Activated naive CD4-positive, alpha-beta T cell treated with anti-CD3 and anti-CD28 coated beads, Interleukin-2, amount 10 ng/mL, durations not matched to agents 7 days and 5 days (primary cell): ENCODE results near the gene BCDIN3D.
A peak's percentile ranks its signal among the peaks of the same experiment; 100 is the strongest.

Experiments used
- CTCF ChIA-PET: fragments of 350-600 bp; sonication (Branson Sonifier 250); formaldehyde crosslinking; loops from one replicate; lab custom pipeline; 2021; ENCODE audit warnings: antibody characterized with exemption; lab: Charles Lee
- DNase-seq: peaks from one replicate; pipeline ENCODE4 v3.0.0-alpha.2; 2020
- H3K27ac Mint-ChIP-seq: one replicate; pipeline ENCODE4 v1.8.0; 2021; ENCODE audit warnings: mild to moderate bottlenecking, moderate library complexity, mixed read lengths
- H3K27me3 Mint-ChIP-seq: one replicate; pipeline ENCODE4 v1.8.0; 2021; ENCODE audit warnings: mild to moderate bottlenecking, mixed read lengths
- H3K36me3 Mint-ChIP-seq: one replicate; pipeline ENCODE4 v1.8.0; 2021; ENCODE audit warnings: mixed read lengths
- H3K4me1 Mint-ChIP-seq: one replicate; pipeline ENCODE4 v1.8.0; 2021; ENCODE audit warnings: mixed read lengths
- H3K4me3 Mint-ChIP-seq: one replicate; pipeline ENCODE4 v1.8.0; 2021; ENCODE audit warnings: mild to moderate bottlenecking, moderate library complexity, mixed read lengths
- H3K9me3 Mint-ChIP-seq: one replicate; pipeline ENCODE4 v1.8.0; 2021; ENCODE audit warnings: mixed read lengths

Gene BCDIN3D

GRCh38 chr12:49827051-49827400 lies 15.9 kb downstream of the BCDIN3D start:
- Mint-ChIP-seq H3K36me3 (peaks cover 3% of the 10 kb centered on the region), H3K27ac (peak overlapping the region; percentile 33), H3K4me1 (peaks cover 25% of the 10 kb centered on the region), H3K9me3 (no peaks in the 10 kb centered on the region), H3K27me3 (peaks cover 25% of the 10 kb centered on the region), H3K4me3 (peak overlapping the region; percentile 96)
- CTCF ChIA-PET: interaction anchor here (0.8 to 1.4 kb wide), 3 partner anchors 13 to 190 kb away, joined by 3 to 5 read pairs (median 4); no protein-coding TSS in a partner anchor
- DNase-seq: no peak

GRCh38 chr12:49825971-49826421 lies 16.9 kb downstream of the BCDIN3D start:
- no peak for DNase-seq
- H3K9me3 Mint-ChIP-seq: no peaks in the 10 kb centered on the region
- H3K4me1 Mint-ChIP-seq: peaks cover 34% of the 10 kb centered on the region
- peaks cover 3% of the 10 kb centered on the region for H3K36me3 Mint-ChIP-seq
- CTCF ChIA-PET: no interaction called here
- no peak overlapping the region for H3K27ac Mint-ChIP-seq
- no peak overlapping the region for H3K4me3 Mint-ChIP-seq
- H3K27me3 Mint-ChIP-seq: peaks cover 25% of the 10 kb centered on the region

- no peak for DNase-seq
- Mint-ChIP-seq H3K9me3 (no peaks in the 10 kb centered on the region), H3K27ac (no peak overlapping the region), H3K27me3 (peaks cover 22% of the 10 kb centered on the region), H3K4me3 (no peak overlapping the region), H3K4me1 (peaks cover 40% of the 10 kb centered on the region), H3K36me3 (peaks cover 3% of the 10 kb centered on the region)
- CTCF ChIA-PET: interaction anchor here (1.0 kb wide), 2 partner anchors 14 to 48 kb away, joined by 3 read pairs; no protein-coding TSS in a partner anchor
Measured at GRCh38 chr12:49825360-49825970, 17.4 kb downstream of the BCDIN3D start.

- Mint-ChIP-seq H3K27me3 (peaks cover 22% of the 10 kb centered on the region), H3K36me3 (peaks cover 3% of the 10 kb centered on the region), H3K4me3 (no peak overlapping the region), H3K9me3 (no peaks in the 10 kb centered on the region), H3K4me1 (peaks cover 42% of the 10 kb centered on the region), H3K27ac (no peak overlapping the region)
- CTCF ChIA-PET: interaction anchor here (1.0 kb wide), 2 partner anchors 14 to 47 kb away, joined by 3 read pairs; no protein-coding TSS in a partner anchor
- DNase-seq: no peak
Measured at GRCh38 chr12:49824895-49825294, 18.0 kb downstream of the BCDIN3D start.

- no peak overlapping the region for H3K27ac Mint-ChIP-seq
- H3K36me3 Mint-ChIP-seq: peaks cover 3% of the 10 kb centered on the region
- CTCF ChIA-PET: interaction anchor here (1.0 kb wide), 2 partner anchors 15 to 47 kb away, joined by 3 read pairs; no protein-coding TSS in a partner anchor
- no peak overlapping the region for H3K4me3 Mint-ChIP-seq
- H3K4me1 Mint-ChIP-seq: peaks cover 45% of the 10 kb centered on the region
- no peaks in the 10 kb centered on the region for H3K9me3 Mint-ChIP-seq
- H3K27me3 Mint-ChIP-seq: peaks cover 22% of the 10 kb centered on the region
- no peak for DNase-seq
Measured at GRCh38 chr12:49824416-49824815, 18.5 kb downstream of the BCDIN3D start.

GRCh38 chr12:49823951-49824350 lies 19.0 kb downstream of the BCDIN3D start:
- CTCF ChIA-PET: no interaction called here
- no peak for DNase-seq
- peaks cover 3% of the 10 kb centered on the region for H3K36me3 Mint-ChIP-seq
- H3K27me3 Mint-ChIP-seq: peaks cover 22% of the 10 kb centered on the region
- H3K4me3 Mint-ChIP-seq: no peak overlapping the region
- no peak overlapping the region for H3K27ac Mint-ChIP-seq
- peaks cover 42% of the 10 kb centered on the region for H3K4me1 Mint-ChIP-seq
- no peaks in the 10 kb centered on the region for H3K9me3 Mint-ChIP-seq

- no peak for DNase-seq
- Mint-ChIP-seq H3K4me3 (no peak overlapping the region), H3K27me3 (peaks cover 17% of the 10 kb centered on the region), H3K36me3 (peaks cover 1% of the 10 kb centered on the region), H3K4me1 (peaks cover 36% of the 10 kb centered on the region), H3K9me3 (no peaks in the 10 kb centered on the region), H3K27ac (no peak overlapping the region)
- CTCF ChIA-PET: no interaction called here
Measured at GRCh38 chr12:49823350-49823749, 19.6 kb downstream of the BCDIN3D start.

GRCh38 chr12:49821373-49822287 lies 21.3 kb downstream of the BCDIN3D start:
- no peak for DNase-seq
- Mint-ChIP-seq H3K4me3 (no peak overlapping the region), H3K36me3 (peaks cover 1% of the 10 kb centered on the region), H3K27ac (no peak overlapping the region), H3K9me3 (no peaks in the 10 kb centered on the region), H3K27me3 (peaks cover 2% of the 10 kb centered on the region), H3K4me1 (peaks cover 29% of the 10 kb centered on the region)
- CTCF ChIA-PET: interaction anchor here (0.6 to 1.9 kb wide), 4 partner anchors 10 to 573 kb away, joined by 3 to 8 read pairs (median 4); partner anchors contain the start of gene COX14

- H3K27me3 Mint-ChIP-seq: no peaks in the 10 kb centered on the region
Measured at GRCh38 chr12:49819786-49820185, 23.1 kb downstream of the BCDIN3D start.

GRCh38 chr12:49818241-49818895 lies 24.5 kb downstream of the BCDIN3D start:
- H3K4me1 Mint-ChIP-seq: peaks cover 30% of the 10 kb centered on the region
- H3K27ac Mint-ChIP-seq: no peak overlapping the region
- no peak for DNase-seq

More at GRCh38 chr12:49819786-49820185, 23.1 kb downstream of the BCDIN3D start:
- no peak overlapping the region for H3K4me3 Mint-ChIP-seq
- peaks cover 1% of the 10 kb centered on the region for H3K36me3 Mint-ChIP-seq
- H3K27ac Mint-ChIP-seq: no peak overlapping the region
- CTCF ChIA-PET: interaction anchor here (0.6 to 1.2 kb wide), 2 partner anchors 19 to 307 kb away, joined by 3 read pairs; no protein-coding TSS in a partner anchor
- H3K4me1 Mint-ChIP-seq: peaks cover 30% of the 10 kb centered on the region
- DNase-seq: no peak
- H3K9me3 Mint-ChIP-seq: no peaks in the 10 kb centered on the region

GRCh38 chr12:49813131-49813530 lies 29.8 kb downstream of the BCDIN3D start:
- Mint-ChIP-seq H3K36me3 (no peaks in the 10 kb centered on the region), H3K4me3 (no peak overlapping the region), H3K4me1 (peaks cover 8% of the 10 kb centered on the region), H3K27ac (no peak overlapping the region), H3K9me3 (no peaks in the 10 kb centered on the region), H3K27me3 (no peaks in the 10 kb centered on the region)
- DNase-seq: no peak
- CTCF ChIA-PET: interaction anchor here (1.1 kb wide), 1 partner anchor 35 kb away, joined by 3 read pairs; no protein-coding TSS in a partner anchor

More at GRCh38 chr12:49818241-49818895, 24.5 kb downstream of the BCDIN3D start:
- Mint-ChIP-seq H3K36me3 (peaks cover 1% of the 10 kb centered on the region), H3K27me3 (no peaks in the 10 kb centered on the region), H3K4me3 (no peak overlapping the region), H3K9me3 (no peaks in the 10 kb centered on the region)
- CTCF ChIA-PET: no interaction called here

- DNase-seq: no peak
- CTCF ChIA-PET: interaction anchor here (1.4 to 1.5 kb wide), 3 partner anchors 9 to 155 kb away, joined by 3 to 6 read pairs (median 4); no protein-coding TSS in a partner anchor
- Mint-ChIP-seq H3K9me3 (no peaks in the 10 kb centered on the region), H3K4me1 (peaks cover 8% of the 10 kb centered on the region), H3K27me3 (no peaks in the 10 kb centered on the region), H3K27ac (no peak overlapping the region), H3K36me3 (no peaks in the 10 kb centered on the region), H3K4me3 (no peak overlapping the region)
Measured at GRCh38 chr12:49811961-49812401, 30.9 kb downstream of the BCDIN3D start.

- no peaks in the 10 kb centered on the region for H3K27me3 Mint-ChIP-seq
- CTCF ChIA-PET: interaction anchor here (0.9 to 1.5 kb wide), 4 partner anchors 10 to 156 kb away, joined by 3 to 6 read pairs (median 4); no protein-coding TSS in a partner anchor
- no peaks in the 10 kb centered on the region for H3K9me3 Mint-ChIP-seq
- no peaks in the 10 kb centered on the region for H3K36me3 Mint-ChIP-seq
- no peak overlapping the region for H3K27ac Mint-ChIP-seq
- no peak for DNase-seq
- H3K4me1 Mint-ChIP-seq: peaks cover 8% of the 10 kb centered on the region
- H3K4me3 Mint-ChIP-seq: no peak overlapping the region
Measured at GRCh38 chr12:49811136-49811535, 31.8 kb downstream of the BCDIN3D start.
